SH-SY5Y (cell line): Measurements from ENCODE around the gene MEIKIN.

Source experiments
- GATA2 ChIP-seq: IDR thresholded peaks from 2 replicates; pipeline ENCODE4 v1.6.1; 2011; ENCODE audit warnings: mild to moderate bottlenecking, low read depth, low read length
- GATA3 ChIP-seq: IDR thresholded peaks from 2 replicates; pipeline ENCODE4 v1.6.1; 2011; ENCODE audit warnings: low read depth, mild to moderate bottlenecking, low read length, moderate library complexity

DNA sequence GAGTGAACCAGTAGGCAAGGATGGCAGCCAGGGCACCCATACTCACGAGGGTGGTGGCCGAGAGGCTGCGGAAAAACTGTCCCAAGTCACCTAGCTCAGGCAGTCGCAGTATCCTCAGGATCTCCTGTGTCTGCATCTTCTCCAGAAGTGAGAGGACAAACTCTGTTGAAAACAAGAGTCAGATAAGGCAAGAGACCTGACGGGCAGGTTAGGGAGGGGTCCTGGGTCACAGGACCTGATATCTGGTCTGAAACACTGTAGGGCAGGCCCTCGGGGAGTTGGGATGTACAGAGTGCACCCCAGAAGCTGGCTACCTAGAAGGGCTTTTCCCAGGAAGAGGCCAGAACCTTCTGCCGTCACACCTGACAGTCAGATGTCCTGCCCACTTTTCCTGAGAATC is 48.6 kb upstream of the MEIKIN start:
- TF ChIP-seq GATA3 (no peak), GATA2 (no peak)
